OCI-M2 (cell line): ENCODE results near the gene TRIOBP.

Experiments used
- DNase-seq: peaks from one replicate; lab custom pipeline; 2025; ENCODE audit not compliant: unreplicated experiment; lab: John Stamatoyannopoulos, UW

Gene TRIOBP

DNA sequence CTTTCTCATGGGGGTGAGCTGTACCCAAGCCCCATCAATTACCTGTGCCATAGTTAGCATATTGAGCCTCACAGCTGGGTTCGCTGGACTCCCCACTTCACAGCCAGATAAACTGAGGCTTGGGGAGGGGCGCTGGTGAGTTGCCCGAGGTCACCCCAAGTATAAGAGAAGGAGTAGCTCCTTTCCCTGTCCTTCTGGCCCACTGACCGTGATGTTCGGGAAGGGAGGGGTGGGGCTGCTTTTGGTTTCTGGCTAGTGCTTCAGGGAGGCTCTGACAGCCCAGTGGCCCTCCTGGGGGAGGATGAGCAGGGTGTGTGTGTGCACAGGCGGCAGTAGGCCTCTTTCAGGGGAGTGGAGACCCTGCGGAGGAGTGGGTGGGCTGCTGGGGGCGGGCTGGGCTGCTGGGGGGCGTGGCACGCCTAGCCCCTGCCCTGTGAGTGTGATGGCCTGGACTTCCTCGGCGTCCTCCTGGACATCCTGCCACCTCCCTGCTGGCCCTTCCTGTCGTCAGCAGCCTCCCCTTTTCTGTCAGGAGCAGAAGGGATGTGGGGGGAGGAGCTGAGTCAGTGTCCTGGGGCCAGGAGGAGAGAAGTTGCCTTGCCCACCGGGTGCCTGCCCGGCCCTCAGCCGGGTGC, 50.3 kb downstream of the TRIOBP start:
- DNase-seq, result no peak

DNA sequence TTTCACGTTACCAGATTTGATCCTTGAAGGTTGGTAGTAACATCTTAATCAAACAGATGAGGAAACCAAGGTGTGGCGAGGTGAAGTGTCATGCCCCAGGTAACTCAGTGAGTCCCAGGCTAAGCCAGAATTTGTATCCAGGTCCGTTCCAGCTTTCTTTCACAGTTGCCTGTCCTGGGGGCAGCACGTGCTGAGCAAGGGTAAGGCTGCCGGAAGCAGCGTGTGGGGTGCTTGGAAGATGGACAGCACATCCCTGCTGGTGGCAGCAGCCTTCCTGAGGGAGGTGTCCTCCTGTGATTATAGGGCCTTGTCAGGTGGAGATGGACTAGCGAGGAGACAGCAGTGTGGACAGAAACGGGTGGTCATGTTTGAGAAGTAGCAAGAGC, 50.9 kb downstream of the TRIOBP start:
- no peak for DNase-seq

- no peak for DNase-seq
These were observed 51.8 kb downstream of the TRIOBP start for GRCh38 chr22:37748659-37749058.

- DNase-seq, result no peak
These were observed 52.4 kb downstream of the TRIOBP start for GRCh38 chr22:37749226-37749625.

DNA sequence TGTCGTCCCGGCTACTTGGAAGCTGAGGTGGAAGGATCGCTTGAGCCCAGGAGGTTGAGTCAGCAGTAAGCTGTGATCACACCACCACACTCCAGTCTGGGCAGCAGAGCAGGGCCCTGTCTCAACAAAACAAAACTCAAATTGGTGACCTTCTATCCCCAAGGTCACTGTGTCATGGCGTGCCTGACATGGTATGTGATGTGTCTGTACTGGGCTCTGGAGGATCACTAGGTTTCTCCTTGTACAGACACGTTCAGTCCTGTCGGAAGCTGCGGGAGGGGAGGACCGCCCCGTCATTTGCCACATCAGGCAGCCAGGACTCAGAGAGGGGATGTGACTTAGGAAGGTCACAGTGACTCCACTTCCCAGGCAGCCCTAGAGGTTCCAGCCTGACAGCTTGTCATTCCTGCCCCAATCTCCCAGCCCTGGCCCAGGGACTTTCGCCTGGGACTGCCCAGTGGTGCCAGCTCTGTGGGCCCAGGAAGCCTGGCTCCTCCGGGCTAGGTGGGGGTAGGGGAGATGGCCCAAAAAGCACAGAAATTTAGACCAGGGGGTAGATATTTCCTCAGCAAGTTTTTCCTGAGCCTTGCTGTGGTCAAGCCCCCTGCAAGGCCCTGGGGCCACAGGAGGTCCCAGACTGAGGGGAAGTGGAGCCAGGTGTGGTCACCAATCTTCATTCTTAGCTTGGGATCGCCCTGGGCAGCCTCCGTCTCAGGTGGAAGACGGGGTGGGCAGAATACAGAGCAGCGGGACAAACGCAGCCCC, 53.2 kb downstream of the TRIOBP start:
- no peak for DNase-seq

- no peak for DNase-seq
These were observed 53.8 kb downstream of the TRIOBP start for GRCh38 chr22:37750596-37751162.

DNA sequence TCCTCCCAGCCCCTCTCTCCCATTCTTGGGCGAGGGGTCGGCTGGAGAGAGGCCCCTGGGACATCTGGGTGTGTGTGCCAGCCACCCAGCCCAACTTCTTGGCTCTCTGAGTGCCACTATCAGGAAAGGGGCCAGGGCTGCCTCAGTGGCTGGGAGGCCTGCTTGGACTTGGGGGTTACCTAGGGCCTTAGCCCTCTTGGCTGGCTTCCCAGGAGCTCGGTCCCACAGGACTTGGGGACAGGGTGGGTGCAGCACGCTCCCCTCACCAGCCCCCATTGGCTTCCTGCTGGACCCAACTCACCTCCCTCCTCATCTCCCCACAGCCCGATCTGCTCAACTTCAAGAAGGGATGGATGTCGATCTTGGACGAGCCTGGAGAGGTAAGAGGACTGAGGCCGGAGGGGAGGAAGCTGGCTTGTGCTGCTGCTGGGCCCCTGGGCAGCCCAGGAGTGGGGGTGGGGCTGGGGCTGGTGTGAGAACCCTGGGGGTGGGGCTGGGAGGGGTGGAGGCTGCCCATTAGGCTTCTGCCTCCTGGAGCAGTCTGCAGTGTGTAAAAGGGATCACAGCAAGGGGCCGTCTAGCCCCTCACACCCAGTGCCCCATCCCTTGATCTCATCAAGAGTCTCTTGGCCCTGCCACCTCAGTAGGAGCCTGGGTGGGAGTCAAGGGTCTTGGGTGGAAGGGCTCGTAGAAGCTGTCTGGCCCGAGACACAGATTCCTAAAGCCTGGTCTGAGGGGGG, 54.8 kb downstream of the TRIOBP start:
- DNase-seq, result no peak

GRCh38 chr22:37752189-37753087, 55.6 kb downstream of the TRIOBP start:
- no peak for DNase-seq

DNA sequence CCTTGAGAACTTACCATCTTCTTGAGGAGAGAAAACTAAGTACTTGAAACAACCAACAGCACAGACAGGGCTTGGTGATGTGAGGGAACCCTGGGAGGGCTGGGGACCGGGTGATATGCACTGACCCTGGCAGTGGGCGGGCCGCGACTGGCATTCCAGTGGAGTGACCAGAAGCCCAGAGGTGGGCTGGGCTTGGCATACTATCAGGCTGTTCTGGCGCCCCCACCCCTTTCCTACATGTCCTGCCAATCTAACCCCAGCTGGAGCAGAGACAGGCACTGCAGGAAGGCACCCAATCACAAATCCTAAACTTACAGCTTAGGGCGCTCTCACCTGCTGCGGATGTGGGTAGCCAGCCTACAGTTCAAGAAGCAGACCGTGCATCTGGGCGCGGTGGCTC, 56.9 kb downstream of the TRIOBP start:
- no peak for DNase-seq

DNA sequence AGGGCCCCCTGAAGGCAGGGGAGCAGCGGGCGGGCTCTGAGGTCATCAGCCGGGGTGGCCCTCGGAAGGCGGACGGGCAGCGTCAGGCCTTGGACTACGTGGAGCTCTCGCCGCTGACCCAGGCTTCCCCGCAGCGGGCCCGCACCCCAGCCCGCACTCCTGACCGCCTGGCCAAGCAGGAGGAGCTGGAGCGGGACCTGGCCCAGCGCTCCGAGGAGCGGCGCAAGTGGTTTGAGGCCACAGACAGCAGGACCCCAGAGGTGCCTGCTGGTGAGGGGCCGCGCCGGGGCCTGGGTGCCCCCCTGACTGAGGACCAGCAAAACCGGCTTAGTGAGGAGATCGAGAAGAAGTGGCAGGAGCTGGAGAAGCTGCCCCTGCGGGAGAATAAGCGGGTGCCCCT, 60.8 kb downstream of the TRIOBP start:
- DNase-seq, result no peak

- no peak for DNase-seq
These were observed 61.8 kb downstream of the TRIOBP start for GRCh38 chr22:37758694-37759093.

DNA sequence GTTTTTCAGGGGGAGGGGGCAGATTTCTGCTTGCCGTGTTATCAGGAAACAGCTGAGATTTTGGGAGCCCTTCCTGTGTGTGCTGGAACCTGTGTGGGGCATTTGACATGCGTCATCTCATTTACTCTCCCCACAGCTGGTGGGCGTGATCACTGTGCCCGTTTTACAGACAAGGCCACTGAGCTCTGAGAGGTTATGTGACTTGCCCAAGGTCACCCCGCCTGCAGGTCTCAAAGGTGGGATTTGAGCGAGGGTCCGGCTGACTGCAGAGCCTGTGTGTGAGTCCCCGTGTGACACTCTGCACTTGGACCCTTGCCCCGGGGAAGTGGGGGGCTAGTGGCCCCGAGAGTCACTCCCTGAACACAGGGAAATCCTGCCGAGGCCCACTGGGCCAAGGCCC, 62.4 kb downstream of the TRIOBP start:
- no peak for DNase-seq

DNA sequence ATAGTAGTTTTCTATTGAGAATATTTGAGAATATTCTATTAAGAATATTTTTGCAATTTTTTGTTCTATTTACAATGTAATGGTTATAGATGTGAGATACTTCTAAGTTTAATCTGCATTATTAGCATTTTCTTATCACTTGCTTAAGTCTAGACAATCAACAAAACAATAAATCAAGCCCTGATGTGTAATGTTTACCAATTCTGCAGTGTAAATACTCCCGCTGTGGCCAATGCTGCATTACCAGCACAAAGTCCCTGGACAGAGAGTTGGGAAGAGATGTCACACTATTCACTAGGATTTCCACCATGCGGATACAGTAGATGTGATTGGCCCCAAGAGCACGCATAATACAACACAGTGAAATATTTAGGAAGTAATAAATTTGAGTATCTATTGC, 63.3 kb downstream of the TRIOBP start:
- no peak for DNase-seq

GRCh38 chr22:37762389-37762836, 65.6 kb downstream of the TRIOBP start:
- no peak for DNase-seq

DNA sequence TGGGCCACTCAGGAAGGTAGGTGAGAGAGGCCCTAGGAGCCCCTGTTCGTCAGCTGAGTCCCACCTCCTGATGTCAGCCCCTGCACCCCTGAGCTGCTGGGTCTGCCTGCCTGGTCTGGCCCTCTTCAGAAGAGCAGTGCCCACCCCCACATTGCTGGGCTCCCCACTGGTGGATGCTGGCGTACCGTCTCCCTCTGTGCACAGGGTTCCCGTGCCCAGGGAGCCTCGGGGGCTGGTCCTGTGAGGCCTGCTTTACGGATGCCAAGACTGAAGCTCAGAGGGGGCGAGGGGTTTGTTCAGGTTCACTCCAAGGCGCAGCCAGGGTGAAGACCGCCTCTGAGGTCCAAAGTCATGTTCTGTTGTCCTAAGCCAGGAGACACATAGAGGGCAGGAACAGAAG, 66.2 kb downstream of the TRIOBP start:
- no peak for DNase-seq

- DNase-seq, result no peak
These were observed 66.8 kb downstream of the TRIOBP start for GRCh38 chr22:37763652-37764051.

DNA sequence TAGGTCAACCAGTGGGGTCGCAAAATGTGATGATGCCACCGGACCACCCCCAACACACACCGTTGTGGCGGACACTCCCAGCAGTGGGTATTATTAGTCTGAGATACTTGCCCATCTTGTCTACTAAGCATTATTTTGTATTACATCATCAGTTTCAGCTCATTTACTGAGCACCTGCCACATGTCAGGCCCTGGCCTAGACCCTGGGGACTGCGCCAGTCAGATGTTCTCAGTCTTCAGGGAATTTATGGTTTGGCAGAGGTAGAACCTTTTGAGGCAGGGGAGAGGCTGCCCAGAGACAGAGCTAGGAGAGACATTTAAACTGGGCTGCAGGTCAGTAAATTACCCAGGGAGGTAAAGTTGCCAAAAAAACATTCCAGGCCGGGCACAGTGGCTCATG, 67.8 kb downstream of the TRIOBP start:
- no peak for DNase-seq

- no peak for DNase-seq
These were observed 68.7 kb downstream of the TRIOBP start for GRCh38 chr22:37765498-37765897.

DNA sequence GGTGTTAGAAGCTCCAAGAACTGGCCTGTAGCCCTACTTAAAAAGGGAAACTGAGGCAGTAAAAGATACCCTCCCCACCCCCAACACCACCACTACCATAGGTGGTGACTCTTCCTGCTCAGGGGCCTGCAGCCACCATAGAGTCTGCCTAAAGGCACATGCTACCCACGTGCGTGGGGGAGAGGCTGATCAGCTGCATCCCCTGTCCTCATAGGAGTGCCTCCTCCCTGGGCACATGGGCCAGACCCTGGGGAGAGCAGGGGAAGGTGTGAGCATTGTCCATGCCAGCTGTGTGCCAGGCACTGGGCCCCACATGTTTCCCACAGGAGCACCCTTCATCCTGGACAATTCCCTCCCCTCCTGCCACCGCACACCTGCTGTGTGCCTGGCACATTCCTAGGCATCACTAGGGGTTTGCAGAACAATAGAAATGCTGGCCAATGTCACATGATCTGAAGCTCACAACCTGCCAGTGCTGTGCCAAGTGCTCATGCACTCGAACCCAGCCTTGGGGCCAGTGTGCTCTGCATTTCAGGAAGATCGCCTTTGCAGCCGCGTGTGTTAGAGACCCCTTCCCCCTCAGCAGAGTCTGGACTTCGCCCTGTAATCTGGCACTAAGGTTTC, 69.2 kb downstream of the TRIOBP start:
- DNase-seq, result no peak

GRCh38 chr22:37768273-37768672, 71.4 kb downstream of the TRIOBP start:
- DNase-seq, result no peak
